H54 (cell line): Measurements from ENCODE around the gene TLK2.
"Not testable (repeated sequence)": the region's sequence is repeated elsewhere in the genome, so short reads cannot be mapped to it uniquely, and the experiment has no call there.

ENCODE experiments used
- DNase-seq: peaks from one replicate; pipeline ENCODE4 v3.0.0; 2011; ENCODE audit warnings: low spot score, mixed read lengths; ENCODE audit not compliant: insufficient read length
- FAIRE-seq: peaks from 3 replicates; lab custom pipeline; 2011; peaks lifted over from hg19 to GRCh38; lab: Jason Lieb, UNC

Gene TLK2

GRCh38 chr17:62478880-62479638 lies 434 bp downstream of the TLK2 start:
- not testable (repeated sequence) for FAIRE-seq, DNase-seq

- DNase-seq, FAIRE-seq: not testable (repeated sequence)
Measured at GRCh38 chr17:62479639-62480258, 1.1 kb downstream of the TLK2 start.

- FAIRE-seq, result peak; percentile 23
Measured at GRCh38 chr17:62482553-62482952, 3.9 kb downstream of the TLK2 start.

GRCh38 chr17:62490990-62491389 lies 12.4 kb downstream of the TLK2 start:
- DNase-seq, FAIRE-seq: not testable (repeated sequence)

More at GRCh38 chr17:62482553-62482952, 3.9 kb downstream of the TLK2 start:
- DNase-seq, result not testable (repeated sequence)

- not testable (repeated sequence) for DNase-seq
- peak; percentile 68 for FAIRE-seq
Measured at GRCh38 chr17:62493049-62493655, 14.5 kb downstream of the TLK2 start.

GRCh38 chr17:62494073-62494472 lies 15.4 kb downstream of the TLK2 start:
- FAIRE-seq, DNase-seq: not testable (repeated sequence)

GRCh38 chr17:62496344-62496743 lies 17.7 kb downstream of the TLK2 start:
- not testable (repeated sequence) for FAIRE-seq, DNase-seq

- FAIRE-seq, DNase-seq: not testable (repeated sequence)
Measured at GRCh38 chr17:62498796-62499195, 20.2 kb downstream of the TLK2 start.

- DNase-seq, result not testable (repeated sequence)
- peak; percentile 58 for FAIRE-seq
Measured at GRCh38 chr17:62500463-62500862, 21.8 kb downstream of the TLK2 start.

- not testable (repeated sequence) for DNase-seq, FAIRE-seq
Measured at GRCh38 chr17:62504857-62505256, 26.2 kb downstream of the TLK2 start.

- not testable (repeated sequence) for FAIRE-seq, DNase-seq
Measured at GRCh38 chr17:62507191-62507836, 28.7 kb downstream of the TLK2 start.

GRCh38 chr17:62510247-62510819 lies 31.7 kb downstream of the TLK2 start:
- not testable (repeated sequence) for DNase-seq, FAIRE-seq

- not testable (repeated sequence) for FAIRE-seq, DNase-seq
Measured at GRCh38 chr17:62511014-62511413, 32.4 kb downstream of the TLK2 start.

- DNase-seq, FAIRE-seq: not testable (repeated sequence)
Measured at GRCh38 chr17:62516376-62516775, 37.8 kb downstream of the TLK2 start.

GRCh38 chr17:62521295-62521694 lies 42.7 kb downstream of the TLK2 start:
- DNase-seq, FAIRE-seq: not testable (repeated sequence)

GRCh38 chr17:62524077-62524476 lies 45.5 kb downstream of the TLK2 start:
- not testable (repeated sequence) for DNase-seq, FAIRE-seq

- FAIRE-seq, result peak; percentile 57
- DNase-seq, result not testable (repeated sequence)
Measured at GRCh38 chr17:62525317-62525716, 46.7 kb downstream of the TLK2 start.

- not testable (repeated sequence) for DNase-seq
- peak; percentile 82 for FAIRE-seq
Measured at GRCh38 chr17:62530936-62531335, 52.3 kb downstream of the TLK2 start.

- not testable (repeated sequence) for FAIRE-seq, DNase-seq
Measured at GRCh38 chr17:62536557-62536956, 57.9 kb downstream of the TLK2 start.
